Activated gamma-delta T cell (primary cell): ENCODE results near the gene VIPR1.

Experiments
- DNase-seq: peaks from one replicate; lab custom pipeline; 2025; lab: John Stamatoyannopoulos, UW
- total RNA-seq, 2 donors: gene quantifications; one replicate each; lab custom pipeline; 2026; lab: John Stamatoyannopoulos, UW

VIPR1 gene, protein sequence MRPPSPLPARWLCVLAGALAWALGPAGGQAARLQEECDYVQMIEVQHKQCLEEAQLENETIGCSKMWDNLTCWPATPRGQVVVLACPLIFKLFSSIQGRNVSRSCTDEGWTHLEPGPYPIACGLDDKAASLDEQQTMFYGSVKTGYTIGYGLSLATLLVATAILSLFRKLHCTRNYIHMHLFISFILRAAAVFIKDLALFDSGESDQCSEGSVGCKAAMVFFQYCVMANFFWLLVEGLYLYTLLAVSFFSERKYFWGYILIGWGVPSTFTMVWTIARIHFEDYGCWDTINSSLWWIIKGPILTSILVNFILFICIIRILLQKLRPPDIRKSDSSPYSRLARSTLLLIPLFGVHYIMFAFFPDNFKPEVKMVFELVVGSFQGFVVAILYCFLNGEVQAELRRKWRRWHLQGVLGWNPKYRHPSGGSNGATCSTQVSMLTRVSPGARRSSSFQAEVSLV
- 11.0 to 24.1 reads per million in 2 donors for total RNA-seq

- DNase-seq: peak; percentile 79
These were observed at the start of gene VIPR1 for GRCh38 chr3:42502429-42503250. VIPR1 (plus strand) TSS chr3:42502643; CDS start chr3:42502736, 93 bp downstream.

DNA sequence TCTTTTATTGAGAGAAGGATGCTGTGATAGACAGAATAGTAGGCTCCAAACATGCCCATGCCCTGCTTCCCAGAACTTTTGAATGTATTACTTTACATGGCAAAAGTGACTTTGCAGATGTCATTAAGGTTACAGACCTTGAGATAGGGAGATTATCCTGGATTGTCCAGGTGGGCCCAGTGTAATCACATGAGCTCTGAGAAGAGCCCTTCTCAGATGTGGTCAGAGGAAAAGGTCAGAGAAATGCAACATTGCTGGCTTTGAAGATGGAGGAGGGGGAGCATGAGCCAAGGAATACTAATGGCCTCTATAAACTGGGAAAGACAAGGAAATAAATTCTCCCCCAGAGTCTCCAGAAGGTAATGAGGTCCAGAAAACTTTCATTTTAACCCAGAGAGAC, 46.2 kb upstream of the VIPR1 start:
- DNase-seq: no peak

DNA sequence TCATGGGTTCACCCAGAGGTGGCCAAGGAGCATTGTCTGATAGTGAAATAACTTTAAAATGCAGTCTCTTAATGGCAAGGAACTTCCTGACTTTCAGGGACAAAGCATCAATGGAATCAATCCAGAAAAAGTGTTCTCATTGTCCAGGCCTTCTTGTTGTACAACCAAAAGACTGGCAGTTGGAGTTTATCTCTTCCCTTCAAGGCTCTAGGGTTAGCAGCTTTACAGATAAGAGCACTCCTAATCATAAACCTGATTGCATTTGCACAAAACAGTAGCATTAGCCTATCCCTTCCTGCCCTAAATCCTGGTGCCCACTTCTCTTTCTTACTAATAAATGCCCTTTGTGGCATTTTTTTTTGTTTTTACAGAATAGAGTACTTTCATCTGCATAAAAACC, 43.3 kb upstream of the VIPR1 start:
- no peak for DNase-seq

DNA sequence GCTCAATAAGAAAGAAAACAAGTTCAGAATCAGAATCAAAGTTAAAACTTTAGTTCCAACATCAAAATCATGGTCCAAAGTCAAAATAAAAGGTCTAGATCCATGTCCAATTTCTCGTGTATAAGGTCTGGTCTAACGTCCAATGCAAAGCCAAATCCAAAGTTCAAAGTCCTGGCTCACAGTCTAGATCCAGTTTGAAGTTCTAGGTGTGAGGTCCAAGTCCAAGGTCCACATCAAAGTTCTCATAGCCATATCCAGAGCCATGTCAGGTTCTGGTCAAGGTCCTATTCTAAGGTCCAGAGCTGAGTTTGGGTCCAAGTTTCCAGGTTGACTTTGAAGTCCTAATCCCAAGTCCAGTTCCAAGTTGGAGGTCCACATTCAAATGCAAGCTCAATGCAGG, 40.7 kb upstream of the VIPR1 start:
- no peak for DNase-seq

GRCh38 chr3:42463093-42463492, 39.4 kb upstream of the VIPR1 start:
- no peak for DNase-seq

- DNase-seq: no peak
These were observed 34.3 kb upstream of the VIPR1 start for GRCh38 chr3:42468111-42468510.

DNA sequence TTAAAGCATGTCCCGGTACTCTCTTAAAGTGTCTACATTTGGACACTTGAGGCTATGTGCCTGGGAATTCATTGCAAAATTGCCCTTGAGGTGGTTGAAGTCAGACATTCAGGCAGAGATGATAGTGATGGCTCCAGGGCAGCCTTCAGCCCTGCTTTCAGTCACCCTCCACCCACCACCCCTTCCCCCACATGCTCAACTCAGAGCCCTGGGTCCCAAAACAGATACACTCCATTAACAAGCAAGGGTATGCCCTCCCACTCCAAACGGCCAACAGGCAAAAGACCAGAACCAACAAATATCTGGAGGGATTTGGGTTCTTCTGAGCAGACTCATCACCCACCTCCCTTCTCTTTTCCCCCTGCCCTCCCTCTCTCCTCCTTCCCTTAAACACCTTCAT, 29.9 kb upstream of the VIPR1 start:
- DNase-seq: no peak

DNA sequence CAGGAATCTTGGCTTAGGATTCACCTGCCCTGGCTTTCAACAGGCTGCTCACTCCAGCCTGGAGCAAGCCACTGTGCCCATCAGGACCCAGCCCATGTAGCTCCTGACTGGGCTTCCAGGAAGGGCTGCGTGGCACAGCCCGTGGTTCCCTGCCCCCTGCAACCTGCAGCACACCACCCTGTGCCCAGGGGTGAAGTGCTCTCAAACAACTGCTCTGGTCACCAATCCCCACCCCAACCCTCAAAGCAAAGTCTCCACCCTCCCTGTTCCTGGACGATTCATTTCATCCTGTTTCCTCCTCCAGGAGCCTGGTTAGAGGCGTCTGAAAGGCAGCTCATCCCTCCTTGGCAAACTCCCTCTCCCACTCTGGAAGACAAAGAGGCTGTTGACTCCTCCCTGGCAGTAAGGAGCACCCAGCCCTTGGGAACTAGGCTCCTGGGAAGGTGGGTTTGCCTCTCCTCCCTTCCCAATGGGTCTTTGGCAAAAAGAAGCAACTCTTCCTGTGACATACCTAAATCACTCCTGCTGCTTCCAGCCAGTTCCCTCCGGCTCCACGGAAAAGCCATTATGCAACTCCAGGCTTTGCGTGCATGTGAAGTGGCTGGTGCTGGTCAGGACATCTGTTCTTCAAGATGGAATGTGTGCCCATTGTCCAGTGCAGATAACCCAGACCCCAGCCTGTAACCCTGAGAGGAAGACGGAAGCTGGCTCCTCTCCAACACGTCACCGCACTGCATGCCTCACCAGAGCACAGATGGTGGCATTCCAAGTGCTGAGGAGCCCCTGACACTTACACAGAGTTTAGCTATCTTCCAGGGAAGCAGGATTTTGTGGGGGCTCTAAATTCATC, 29.1 kb upstream of the VIPR1 start:
- no peak for DNase-seq

- no peak for DNase-seq
These were observed 26.0 kb upstream of the VIPR1 start for GRCh38 chr3:42476225-42477125.

DNA sequence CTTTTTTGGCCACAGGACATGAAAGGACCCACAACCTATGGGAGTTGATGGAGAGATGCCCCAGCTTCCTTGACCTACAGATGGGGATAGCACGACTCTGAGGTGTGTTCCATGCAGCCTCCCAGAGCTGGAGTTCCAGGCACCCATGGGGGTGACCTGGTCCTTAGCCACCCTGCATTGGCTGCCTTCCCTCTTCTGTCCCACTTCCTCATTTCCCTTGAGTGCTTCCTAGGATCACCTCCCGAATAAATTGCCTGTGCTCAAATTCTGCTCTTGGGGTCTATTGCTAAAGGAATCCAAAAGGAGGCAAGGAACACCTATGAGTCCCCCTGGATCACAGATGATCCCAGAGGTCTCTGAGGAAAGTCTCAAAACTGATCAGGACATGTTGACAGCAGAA, 24.7 kb upstream of the VIPR1 start:
- DNase-seq: no peak

GRCh38 chr3:42478830-42479229, 23.6 kb upstream of the VIPR1 start:
- DNase-seq: no peak

DNA sequence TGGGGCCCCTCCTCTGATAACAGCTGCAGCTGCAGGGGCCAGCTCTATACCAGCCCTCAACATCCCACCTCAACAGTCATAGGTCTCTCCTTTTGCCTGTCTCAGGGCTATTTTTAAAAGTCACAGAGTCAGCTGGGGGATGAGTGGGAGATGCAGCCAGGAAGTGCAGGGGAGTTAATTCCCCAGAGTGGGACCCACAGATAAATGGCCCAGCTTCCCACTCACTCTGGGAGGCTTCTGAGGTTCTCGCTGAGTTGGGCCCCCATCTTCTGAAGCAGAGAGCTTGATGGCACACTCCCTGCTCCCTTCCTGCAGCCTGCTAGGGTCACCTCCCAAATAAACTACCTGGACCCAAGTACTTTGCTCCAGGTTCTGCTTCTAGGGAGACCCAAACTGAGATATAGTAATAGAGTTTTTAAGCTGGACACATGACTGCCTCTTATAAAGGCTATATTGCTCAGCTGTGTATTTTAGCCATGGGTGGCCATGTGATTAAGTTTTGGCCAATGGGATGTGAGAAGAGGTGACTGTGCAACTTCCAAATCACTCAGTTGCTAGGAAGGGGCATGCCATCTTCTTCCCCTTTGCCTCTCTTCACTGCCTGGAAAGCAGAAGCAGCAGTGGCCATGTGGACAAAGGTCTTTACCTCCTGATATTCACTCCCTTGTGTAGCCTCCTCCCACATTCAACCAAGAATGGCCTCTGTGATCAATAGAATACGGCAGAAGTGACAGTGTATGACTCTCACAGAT, 15.5 kb upstream of the VIPR1 start:
- DNase-seq: no peak

- no peak for DNase-seq
These were observed 13.8 kb upstream of the VIPR1 start for GRCh38 chr3:42488687-42489086.

GRCh38 chr3:42489116-42489936, 13.1 kb upstream of the VIPR1 start:
- no peak for DNase-seq

GRCh38 chr3:42489937-42490227, 12.6 kb upstream of the VIPR1 start:
- DNase-seq: no peak

DNA sequence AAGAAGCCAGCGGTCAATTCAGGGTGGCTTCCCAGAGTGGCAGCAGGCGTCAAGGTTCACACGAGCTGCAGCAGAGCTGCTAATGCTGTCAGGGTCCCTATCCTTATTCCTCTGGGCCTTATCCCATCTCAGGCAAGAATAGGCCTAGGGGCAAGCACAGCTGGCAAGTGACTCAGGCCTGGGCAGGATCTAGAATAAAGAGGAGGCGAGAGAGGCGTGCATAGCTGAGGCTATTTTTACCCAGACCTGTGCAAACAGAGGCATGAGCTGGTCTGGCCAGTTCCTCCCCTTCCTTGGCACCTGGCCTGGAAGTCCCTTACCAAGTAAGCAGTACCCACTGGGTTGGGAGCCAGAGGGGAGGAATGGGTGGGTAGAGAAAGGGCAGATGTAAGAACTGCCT, 12.2 kb upstream of the VIPR1 start:
- no peak for DNase-seq

DNA sequence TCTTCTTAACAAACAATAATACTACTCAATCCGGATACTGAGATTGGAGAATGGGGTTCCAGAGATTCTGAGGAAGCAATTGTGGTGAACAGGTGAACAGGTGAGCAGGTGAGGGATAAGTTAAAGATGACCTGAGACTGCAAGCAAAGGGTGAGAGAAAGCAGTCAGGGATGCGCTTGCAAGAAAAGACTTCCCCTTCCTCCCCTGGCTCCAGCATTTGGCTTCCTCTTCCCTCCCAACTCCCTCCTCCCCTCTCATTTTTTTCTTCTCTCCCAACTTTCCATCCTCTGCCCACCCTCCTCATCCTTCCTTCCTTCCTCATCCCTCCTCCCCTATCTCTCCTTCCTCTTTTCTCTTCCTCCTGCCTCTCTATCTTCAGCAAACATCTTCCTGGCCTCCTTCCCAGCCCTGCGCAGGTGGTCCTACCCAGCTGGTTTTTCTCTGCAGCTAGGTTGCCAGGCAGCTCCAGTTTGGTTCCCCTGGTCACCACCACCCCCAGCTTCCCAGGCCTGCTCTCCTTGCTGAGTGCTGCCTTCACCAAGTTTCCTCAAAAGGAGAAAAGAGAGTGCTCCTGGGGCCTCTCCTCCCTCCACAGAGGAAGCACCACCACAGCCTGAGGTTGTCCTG, 10.4 kb upstream of the VIPR1 start:
- DNase-seq: no peak

DNA sequence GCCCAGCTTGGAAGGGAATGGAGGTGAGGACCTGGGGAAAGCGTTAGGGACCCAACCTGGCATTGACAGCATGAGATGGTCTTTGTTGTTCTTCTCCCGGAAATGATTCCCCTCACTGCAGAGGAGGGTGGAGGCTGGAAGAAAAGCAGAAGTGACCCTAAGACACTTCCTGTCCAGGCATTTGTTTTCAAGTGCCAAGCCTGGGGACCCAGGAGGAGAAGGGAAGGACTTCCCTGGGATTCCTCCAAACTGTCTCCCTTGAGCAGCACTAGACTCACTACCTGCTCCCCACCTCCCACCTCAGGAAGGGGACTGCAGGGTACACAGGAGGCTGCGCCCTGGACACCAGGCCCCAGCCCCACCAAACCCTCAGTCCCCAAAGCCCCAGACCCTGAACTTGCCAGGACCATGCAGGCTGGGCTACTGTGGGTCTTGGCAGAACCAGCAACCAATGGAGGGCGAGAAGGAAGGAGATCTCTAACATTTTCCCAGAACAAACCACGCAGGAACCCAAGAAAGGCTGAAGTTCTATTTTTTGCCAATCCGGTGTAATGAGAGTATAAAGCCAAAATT, 9.8 kb upstream of the VIPR1 start:
- DNase-seq: no peak
